Midbrain (tissue), 1 donor: ENCODE data around the gene LHFPL2.

Experiments
- DNase-seq: peaks from one replicate; lab custom pipeline; 2025; lab: John Stamatoyannopoulos, UW

The LHFPL2 gene

GRCh38 chr5:78544561-78545201 lies 103.9 kb downstream of the LHFPL2 start:
- DNase-seq = no peak

DNA sequence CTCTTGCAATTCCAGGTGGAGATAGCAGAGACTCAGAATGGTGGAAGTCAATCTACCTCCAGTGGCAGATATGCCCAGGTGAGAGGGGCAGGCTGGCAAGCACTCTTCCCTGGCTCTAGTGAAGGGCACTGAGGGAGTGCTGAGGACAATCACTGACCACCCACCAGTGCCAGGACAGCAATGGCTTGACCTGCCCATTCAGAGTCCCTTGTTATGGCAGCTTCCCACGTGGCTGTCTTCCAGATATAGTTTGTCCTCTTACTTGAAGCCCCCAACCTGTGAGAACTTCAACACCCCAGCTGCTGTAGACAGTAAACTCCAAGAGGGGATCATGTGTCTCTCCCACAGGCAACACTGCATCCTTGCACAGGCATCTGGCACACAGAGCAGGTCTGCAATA lies 104.7 kb downstream of the LHFPL2 start:
- DNase-seq = no peak

- DNase-seq = no peak
Measured at GRCh38 chr5:78543292-78543691, 105.3 kb downstream of the LHFPL2 start.

DNA sequence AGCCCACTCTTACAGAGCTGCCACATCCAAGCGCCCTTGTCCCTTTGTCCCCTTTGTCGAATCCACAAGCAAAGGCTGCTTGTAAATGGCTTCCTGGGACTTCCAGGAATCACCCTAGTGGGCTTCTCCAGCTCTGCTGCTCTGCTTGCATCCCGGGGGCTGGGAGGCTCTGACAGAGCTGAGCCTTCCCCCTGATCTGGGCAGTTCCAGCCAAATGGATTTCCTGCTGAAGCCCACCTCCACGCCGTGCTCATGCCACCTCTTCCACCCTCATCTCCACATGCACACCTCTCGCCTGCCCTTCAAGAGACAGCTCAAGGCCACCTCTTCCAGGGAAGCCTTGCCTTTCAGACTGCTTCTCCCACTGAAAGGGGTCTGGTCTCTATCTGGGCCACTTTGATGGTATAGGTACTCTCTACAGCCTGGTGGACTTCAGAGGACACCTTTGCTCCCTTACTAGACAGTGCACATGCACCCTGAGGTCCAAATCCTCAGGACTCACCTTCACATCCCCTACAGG lies 106.2 kb downstream of the LHFPL2 start:
- DNase-seq = no peak

DNA sequence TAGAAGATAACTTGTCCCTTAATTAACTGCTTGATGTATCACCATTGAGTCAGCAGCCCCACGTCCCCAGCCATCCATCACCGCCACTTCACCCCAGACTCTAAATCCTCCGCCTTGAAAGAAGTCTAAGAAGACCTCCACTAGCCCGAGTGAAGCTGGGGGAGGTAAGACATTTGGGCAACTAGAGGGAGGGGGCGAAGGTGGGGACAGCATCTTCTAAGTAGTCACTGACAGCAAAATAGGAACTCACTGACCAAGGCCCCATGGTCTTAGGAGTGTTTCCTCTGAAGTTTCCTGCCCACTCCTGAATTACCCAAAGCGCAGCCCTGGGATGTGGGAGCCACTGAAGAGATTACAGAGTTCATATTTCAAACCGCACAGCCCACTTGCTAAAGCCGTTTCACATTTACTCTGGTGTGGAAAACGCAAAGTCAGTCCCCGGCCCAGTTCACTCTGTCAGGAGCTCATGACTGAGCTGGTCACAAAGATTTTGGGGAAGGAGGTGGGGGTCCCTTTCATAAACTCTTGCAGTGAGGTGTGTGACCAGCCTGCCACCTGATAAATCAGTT lies 107.4 kb downstream of the LHFPL2 start:
- DNase-seq = no peak

- peak; percentile 75 for DNase-seq
Measured at GRCh38 chr5:78540335-78541085, 108.1 kb downstream of the LHFPL2 start.

DNA sequence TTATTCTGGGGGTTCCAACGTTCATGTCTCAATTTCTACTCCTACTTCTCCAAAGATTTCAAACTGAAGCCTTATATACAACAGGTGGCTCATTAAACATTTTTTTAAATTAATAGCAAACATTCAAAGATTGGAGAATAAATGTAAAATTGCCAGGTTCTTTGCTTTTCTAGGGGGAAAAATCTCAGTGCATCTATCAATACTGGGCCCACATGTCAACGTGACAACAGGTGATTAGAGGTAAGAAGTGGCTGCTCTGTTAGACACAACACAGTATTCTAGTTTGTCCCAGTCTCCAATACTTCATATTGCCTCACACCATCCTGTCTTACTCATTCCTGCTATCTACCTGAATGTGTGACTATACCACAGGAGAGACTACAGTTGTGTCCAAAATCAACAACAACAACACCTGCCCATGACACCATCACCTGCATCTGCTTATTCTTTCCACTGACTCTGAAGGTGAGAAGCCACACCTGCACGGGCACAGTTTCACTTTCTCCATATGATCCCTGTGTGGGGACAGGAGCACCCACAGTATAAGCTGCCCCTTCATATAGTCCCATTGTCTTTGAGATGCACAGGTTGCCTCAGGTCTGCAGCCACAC lies 110.2 kb downstream of the LHFPL2 start:
- no peak for DNase-seq

DNA sequence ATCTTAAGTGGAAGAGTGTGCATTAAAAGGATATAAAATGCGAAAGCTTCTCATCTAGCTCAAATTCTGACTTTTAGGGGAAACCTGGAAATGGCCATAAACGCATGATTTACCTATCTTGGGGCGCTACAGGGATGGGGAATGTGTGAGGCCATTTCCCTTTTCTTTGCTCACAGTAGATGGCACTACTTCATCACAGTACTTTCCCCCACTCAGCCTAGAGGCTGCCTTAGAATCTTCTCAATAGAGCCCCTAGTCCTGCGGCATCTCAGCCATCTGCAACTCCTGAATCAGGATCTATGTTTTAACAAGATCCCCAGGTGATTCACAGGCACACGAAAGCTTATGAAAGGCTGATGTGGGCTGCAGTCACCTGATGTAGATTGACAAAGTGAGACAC lies 110.8 kb downstream of the LHFPL2 start:
- DNase-seq = peak; percentile 81

GRCh38 chr5:78537411-78537810 lies 111.2 kb downstream of the LHFPL2 start:
- DNase-seq = no peak

DNA sequence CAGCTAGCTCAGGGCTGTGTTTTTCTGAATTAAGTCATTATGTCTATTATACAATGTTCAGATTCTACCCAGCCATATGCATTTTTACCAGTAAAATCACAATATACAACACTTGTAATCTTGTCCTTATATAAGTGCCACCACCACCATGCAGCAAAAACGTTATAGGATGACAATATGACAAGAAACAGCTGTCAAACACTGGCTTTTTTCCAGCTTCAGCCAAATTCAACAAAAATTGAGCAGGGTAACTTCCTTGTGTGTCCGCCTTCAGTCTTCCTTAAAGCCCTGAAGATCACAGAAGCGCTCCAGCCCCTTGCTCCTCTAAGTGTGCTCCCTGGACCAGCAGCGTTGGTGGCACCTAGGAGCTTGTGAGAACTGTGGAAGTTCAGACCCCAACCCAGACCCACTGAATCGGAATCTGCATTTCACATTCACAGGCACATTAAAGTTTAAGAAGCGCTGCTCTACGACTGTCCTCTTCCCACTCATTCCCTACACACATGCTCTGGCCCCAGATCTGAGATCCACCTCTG lies 111.8 kb downstream of the LHFPL2 start:
- no peak for DNase-seq

- no peak for DNase-seq
Measured at GRCh38 chr5:78534905-78535200, 113.7 kb downstream of the LHFPL2 start.

- DNase-seq = no peak
Measured at GRCh38 chr5:78534148-78534904, 114.2 kb downstream of the LHFPL2 start.

GRCh38 chr5:78533356-78533755 lies 115.2 kb downstream of the LHFPL2 start:
- DNase-seq = peak; percentile 19

DNA sequence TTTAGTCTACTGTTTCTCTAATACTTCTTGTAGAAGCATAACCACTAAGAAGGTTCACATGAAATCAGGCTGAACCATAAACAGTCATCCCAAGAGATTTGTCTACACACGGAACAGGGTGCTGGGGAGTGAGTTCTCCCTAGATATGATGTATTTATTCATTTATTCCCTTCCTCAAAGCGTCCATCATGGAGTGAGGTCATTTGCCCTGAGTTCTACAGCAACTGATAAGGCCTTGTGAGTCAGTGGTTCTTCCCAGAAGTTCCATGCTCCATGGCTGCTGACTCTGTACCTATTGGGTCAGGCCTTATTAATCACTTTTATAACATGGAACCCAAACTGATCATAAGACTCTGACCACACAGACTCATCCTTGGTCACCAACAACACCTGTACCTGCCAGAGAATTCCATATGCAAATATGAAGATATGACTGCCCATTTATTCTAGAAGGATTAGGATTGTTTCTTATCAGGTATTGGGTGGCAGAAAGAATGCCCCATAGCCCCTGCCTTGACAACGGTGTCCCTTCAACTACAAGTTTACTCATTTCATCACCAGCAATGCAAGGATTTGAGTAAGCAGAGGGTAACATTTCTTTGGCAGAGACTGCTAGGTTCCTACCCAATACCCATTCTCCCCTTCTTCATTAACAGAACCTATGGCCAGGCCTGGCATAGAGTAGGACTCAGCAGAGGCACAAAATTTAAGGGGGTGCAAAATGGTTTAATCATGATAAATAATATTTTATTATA lies 118.1 kb downstream of the LHFPL2 start:
- no peak for DNase-seq

GRCh38 chr5:78527925-78528324 lies 120.6 kb downstream of the LHFPL2 start:
- no peak for DNase-seq

GRCh38 chr5:78527054-78527859 lies 121.3 kb downstream of the LHFPL2 start:
- DNase-seq = peak; percentile 45

DNA sequence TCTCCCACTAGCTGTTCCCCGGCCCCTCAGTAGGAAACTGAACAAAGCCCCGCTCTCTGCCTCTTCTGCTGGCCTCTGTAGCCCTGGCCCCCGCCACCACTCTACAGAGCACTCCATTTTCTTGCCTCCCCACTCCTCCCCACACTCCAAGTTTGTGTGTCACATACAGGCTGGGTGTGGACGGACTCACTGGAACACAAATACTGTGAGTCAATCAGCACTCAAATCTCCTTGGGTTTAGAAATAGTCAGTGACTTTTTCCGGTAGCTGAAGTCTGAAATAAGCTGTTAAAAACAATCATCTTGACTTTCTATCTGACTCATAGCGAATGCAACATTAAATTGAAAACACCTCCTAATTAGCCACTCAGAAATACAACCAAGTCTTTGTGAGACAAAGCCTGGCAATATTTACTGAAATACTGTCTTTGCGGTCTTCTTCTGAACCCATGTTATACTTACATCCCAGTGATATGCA lies 122.5 kb downstream of the LHFPL2 start:
- DNase-seq = no peak

DNA sequence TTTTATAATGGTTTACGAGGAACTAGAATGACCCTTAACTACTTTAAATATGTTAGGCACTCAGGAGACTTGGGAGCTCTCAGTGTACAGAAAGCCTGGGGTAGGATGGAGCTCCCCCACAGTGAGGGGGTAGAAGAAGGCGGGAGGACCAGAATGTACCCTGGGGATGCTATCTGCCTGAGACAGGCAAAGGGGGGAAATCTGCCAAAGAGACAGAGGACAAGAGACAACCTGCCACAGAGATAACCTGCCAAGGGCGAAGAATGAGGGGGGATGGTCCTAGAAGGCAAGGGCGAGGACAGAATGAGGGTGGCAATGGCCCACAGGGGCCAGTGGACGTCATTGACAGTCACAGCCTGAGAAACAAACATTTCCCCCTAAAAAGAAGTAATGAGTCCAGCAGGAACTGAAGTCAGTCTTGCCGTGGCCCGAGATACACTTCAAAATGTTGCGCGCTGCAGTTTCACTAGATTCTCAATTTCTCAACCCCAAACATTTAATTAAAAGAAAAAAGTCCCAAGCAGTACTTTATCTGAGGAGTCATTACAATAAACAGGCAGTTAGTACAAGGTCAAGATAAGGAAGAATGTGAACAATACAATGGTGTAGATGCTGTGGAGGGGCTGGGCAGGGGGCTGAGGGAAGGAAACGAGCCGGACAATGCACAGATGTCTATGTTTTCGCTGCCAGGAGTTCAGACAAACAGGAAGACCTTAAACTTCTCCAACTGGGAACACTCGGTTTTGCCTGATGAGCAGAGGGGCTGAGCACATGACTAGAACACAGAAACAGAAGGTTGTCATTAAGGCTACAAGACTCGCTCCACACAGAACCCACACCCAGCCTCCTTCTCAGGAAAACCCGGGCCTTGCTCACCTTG lies 125.0 kb downstream of the LHFPL2 start:
- DNase-seq = no peak
